OCI-LY7 (cell line): Measurements from ENCODE around the gene DLGAP1. TPM values are rescaled to one million over a fixed set of nuclear protein-coding genes. Genes with fewer than 3 reads are reported as not detected.

Source experiments
- BruUV-seq: library from RNA; stranded (reverse); fragments of 400-500 nt; replicated peaks from 2 replicates; lab custom pipeline; 2021; lab: Mats Ljungman, UMichigan
- CTCF ChIA-PET: fragments of 300-600 bp; sonication (Branson Sonifier 250); formaldehyde crosslinking; loops from one replicate; lab custom pipeline; 2022; ENCODE audit warnings: antibody characterized with exemption; ENCODE audit not compliant: unreplicated experiment; lab: Charles Lee
- POLR2A ChIA-PET: fragments of 300-600 bp; sonication (Branson Sonifier 250); formaldehyde crosslinking; loops from one replicate; lab custom pipeline; 2022; ENCODE audit warnings: antibody characterized with exemption; lab: Charles Lee
- DNase-seq: peaks from one replicate; pipeline ENCODE4 v3.0.0-alpha.2; 2015; ENCODE audit warnings: low spot score
- H2AFZ ChIP-seq: fragments of 200-600 bp; sonication (generic), shearing (Covaris generic); 2 replicates; pipeline ENCODE4 v1.6.1; 2014; ENCODE audit warnings: mild to moderate bottlenecking, antibody characterized with exemption, low read length, moderate library complexity
- H3K27ac ChIP-seq: fragments of 200-600 bp; sonication (generic); 2 replicates; pipeline ENCODE4 v1.5.1; 2014; ENCODE audit warnings: mixed run types, low read depth, mild to moderate bottlenecking, moderate library complexity, low read length, inconsistent platforms; ENCODE audit not compliant: poor library complexity, severe bottlenecking
- H3K36me3 ChIP-seq: fragments of 200-600 bp; sonication (generic); 2 replicates; pipeline ENCODE4 v1.6.1; 2014; ENCODE audit warnings: mild to moderate bottlenecking, antibody characterized with exemption, low read length, moderate library complexity, mixed read lengths; ENCODE audit not compliant: insufficient read depth
- H3K4me1 ChIP-seq: fragments of 200-600 bp; sonication (generic); 2 replicates; pipeline ENCODE4 v1.5.1; 2014; ENCODE audit warnings: mild to moderate bottlenecking, low read length; ENCODE audit not compliant: insufficient read depth, poor library complexity, severe bottlenecking
- H3K4me2 ChIP-seq: fragments of 200-600 bp; sonication (generic); 2 replicates; pipeline ENCODE4 v1.6.1; 2014; ENCODE audit warnings: mild to moderate bottlenecking, low read length
- H3K4me3 ChIP-seq: fragments of 200-600 bp; sonication (generic); 2 replicates; pipeline ENCODE4 v1.5.1; 2014; ENCODE audit warnings: mild to moderate bottlenecking, low read depth, low read length; ENCODE audit not compliant: poor library complexity, severe bottlenecking
- H3K79me2 ChIP-seq: fragments of 200-600 bp; sonication (generic); 2 replicates; pipeline ENCODE4 v1.6.1; 2016; ENCODE audit warnings: low read depth, mild to moderate bottlenecking, low read length, moderate library complexity, mixed read lengths; ENCODE audit not compliant: insufficient read depth
- H3K9me2 ChIP-seq: fragments of 200-600 bp; sonication (generic); 2 replicates; pipeline ENCODE4 v1.6.1; 2016; ENCODE audit warnings: mild to moderate bottlenecking, low read length, mixed read lengths; ENCODE audit not compliant: insufficient read depth
- H3K9me3 ChIP-seq: fragments of 200-600 bp; sonication (generic); 2 replicates; pipeline ENCODE4 v1.6.1; 2014; ENCODE audit warnings: mild to moderate bottlenecking, mixed run types, low read length, mixed read lengths
- H4K20me1 ChIP-seq: fragments of 200-600 bp; sonication (generic); 2 replicates; pipeline ENCODE4 v1.6.1; 2014; ENCODE audit warnings: mild to moderate bottlenecking, antibody characterized with exemption, low read length, moderate library complexity, mixed read lengths; ENCODE audit not compliant: insufficient read depth
- EZH2phosphoT487 ChIP-seq: fragments of 200-600 bp; sonication (generic); IDR thresholded peaks from 2 replicates; pipeline ENCODE4 v1.6.1; 2018; ENCODE audit warnings: low read depth, borderline replicate concordance, mild to moderate bottlenecking, mixed run types, antibody characterized with exemption, low read length, moderate library complexity, mixed read lengths
- intact Hi-C: fragments of 100-400 bp; cut with micrococcal nuclease; formaldehyde crosslinking; loops from one replicate; pipeline ENCODE4 v1.10.0; 2022; ENCODE audit not compliant: unreplicated experiment
- total RNA-seq, 2 experiments: library from RNA; depleted of rRNA in 1 of 2; stranded (reverse); fragments of >200 nt in 1 of 2; shearing (Covaris generic) in 1 of 2; gene quantifications; 2 replicates each; pipeline ENCODE4 v1.2.3, GENCODE V29; 2014 to 2022
- TF ChIP-seq, protein P1 (sequence below): fragments of 200-600 bp; sonication (generic); conservative IDR thresholded peaks from 2 replicates; pipeline ENCODE4 v1.5.1; 2014; ENCODE audit warnings: mild to moderate bottlenecking, antibody characterized with exemption, low read length, moderate library complexity, mixed read lengths

The DLGAP1 gene
- total RNA-seq, 2 experiments from 2014 or later = 0.22 TPM; not detected in 1

DNA sequence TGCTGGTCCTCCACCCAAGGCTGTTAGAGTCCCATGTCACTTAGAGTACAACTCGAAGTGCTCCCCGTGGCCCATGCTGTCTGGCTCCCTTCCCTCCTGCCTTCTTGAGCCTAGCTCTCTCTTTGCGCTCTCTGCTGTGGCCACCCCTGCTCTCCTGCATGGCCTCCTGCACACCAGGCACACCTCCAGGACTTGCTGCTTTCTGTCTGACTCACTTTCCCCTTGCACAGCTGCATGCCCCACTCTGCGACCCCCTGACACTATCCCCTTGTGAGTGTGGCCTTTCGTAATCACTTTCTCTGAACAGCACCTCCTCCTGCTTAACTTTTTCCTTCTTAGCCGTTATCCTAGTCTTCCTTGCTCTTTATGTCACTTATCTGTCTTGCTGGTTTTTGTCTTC is 661.6 kb downstream of the DLGAP1 start:
- intact Hi-C loops = no loop called here
- H3K27ac ChIP-seq = no peak overlapping the region
- POLR2A ChIA-PET = no interaction called here
- DNase-seq = no peak
- no peak overlapping the region for H3K4me3 ChIP-seq
- H3K4me2 ChIP-seq = no peak overlapping the region
- peaks cover 5% of the 10 kb centered on the region for H3K4me1 ChIP-seq
- no peaks in the 10 kb centered on the region for H4K20me1 ChIP-seq
- H3K79me2 ChIP-seq = no peaks in the 10 kb centered on the region
- no peak overlapping the region for H2AFZ ChIP-seq
- BruUV-seq = no TSS peak
- H3K9me3 ChIP-seq = no peaks in the 10 kb centered on the region
- no peaks in the 10 kb centered on the region for H3K9me2 ChIP-seq
- H3K36me3 ChIP-seq = no peaks in the 10 kb centered on the region
- TF ChIP-seq, protein P1, sequence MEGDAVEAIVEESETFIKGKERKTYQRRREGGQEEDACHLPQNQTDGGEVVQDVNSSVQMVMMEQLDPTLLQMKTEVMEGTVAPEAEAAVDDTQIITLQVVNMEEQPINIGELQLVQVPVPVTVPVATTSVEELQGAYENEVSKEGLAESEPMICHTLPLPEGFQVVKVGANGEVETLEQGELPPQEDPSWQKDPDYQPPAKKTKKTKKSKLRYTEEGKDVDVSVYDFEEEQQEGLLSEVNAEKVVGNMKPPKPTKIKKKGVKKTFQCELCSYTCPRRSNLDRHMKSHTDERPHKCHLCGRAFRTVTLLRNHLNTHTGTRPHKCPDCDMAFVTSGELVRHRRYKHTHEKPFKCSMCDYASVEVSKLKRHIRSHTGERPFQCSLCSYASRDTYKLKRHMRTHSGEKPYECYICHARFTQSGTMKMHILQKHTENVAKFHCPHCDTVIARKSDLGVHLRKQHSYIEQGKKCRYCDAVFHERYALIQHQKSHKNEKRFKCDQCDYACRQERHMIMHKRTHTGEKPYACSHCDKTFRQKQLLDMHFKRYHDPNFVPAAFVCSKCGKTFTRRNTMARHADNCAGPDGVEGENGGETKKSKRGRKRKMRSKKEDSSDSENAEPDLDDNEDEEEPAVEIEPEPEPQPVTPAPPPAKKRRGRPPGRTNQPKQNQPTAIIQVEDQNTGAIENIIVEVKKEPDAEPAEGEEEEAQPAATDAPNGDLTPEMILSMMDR = no peak
- CTCF ChIA-PET = no interaction called here

DNA sequence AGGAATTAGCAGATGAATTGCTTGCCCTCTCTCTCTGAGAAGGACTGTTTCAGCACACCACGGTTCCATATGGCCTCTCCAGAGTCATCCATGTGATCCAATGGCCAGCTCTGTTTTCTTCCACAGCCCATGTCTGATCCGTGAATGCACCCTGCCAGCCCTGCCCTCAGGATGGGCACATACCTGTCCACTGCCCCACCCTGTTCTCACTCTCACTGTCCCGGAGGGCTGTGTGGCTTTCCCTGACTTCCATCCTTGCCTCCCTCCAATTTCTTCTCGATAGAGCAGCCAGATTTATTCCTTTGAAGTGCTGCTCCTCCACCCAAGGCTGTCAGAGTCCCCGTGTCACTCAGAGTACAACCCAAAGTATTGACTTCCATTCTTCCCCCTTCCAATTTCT is 662.0 kb downstream of the DLGAP1 start:
- BruUV-seq = no TSS peak
- CTCF ChIA-PET = no interaction called here
- H3K9me2 ChIP-seq = no peaks in the 10 kb centered on the region

DNA sequence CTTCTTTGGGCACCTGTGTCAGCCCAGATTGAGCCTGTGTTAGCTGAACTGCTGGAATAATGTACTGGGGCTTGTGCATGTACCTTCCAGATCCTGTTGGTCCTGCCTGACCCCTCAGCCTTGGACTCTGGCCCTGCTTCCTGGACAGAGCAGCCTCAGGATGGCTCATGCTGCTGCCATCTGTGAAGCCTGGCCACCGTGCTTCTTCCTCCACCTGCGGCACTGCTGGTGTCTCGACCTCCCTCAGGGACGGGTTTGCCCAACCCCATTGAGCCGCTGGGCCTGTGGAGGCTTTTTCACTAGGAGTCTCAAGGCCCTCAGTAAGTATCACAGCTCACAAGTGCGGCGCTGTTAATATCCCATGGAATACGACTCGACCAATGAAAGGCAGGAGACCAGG is 662.4 kb downstream of the DLGAP1 start:
- POLR2A ChIA-PET = no interaction called here

More for the DNA sequence above, 662.0 kb downstream of the DLGAP1 start:
- no peak overlapping the region for H3K4me2 ChIP-seq
- H2AFZ ChIP-seq = no peak overlapping the region
- peaks cover 5% of the 10 kb centered on the region for H3K4me1 ChIP-seq
- H3K4me3 ChIP-seq = no peak overlapping the region
- H4K20me1 ChIP-seq = no peaks in the 10 kb centered on the region
- POLR2A ChIA-PET = no interaction called here
- no peaks in the 10 kb centered on the region for H3K9me3 ChIP-seq
- no peak for DNase-seq
- TF ChIP-seq, protein P1 = no peak
- no peak for TF ChIP-seq EZH2phosphoT487
- no peaks in the 10 kb centered on the region for H3K79me2 ChIP-seq
- H3K27ac ChIP-seq = no peak overlapping the region
- no peaks in the 10 kb centered on the region for H3K36me3 ChIP-seq
- intact Hi-C loops = no loop called here

More for the DNA sequence above, 662.4 kb downstream of the DLGAP1 start:
- no peak overlapping the region for H2AFZ ChIP-seq
- no peaks in the 10 kb centered on the region for H3K9me3 ChIP-seq
- CTCF ChIA-PET = no interaction called here
- H3K4me3 ChIP-seq = no peak overlapping the region
- TF ChIP-seq, protein P1 = no peak
- TF ChIP-seq EZH2phosphoT487 = no peak
- no peak overlapping the region for H3K27ac ChIP-seq
- no peaks in the 10 kb centered on the region for H4K20me1 ChIP-seq
- no peaks in the 10 kb centered on the region for H3K9me2 ChIP-seq
- no peak for DNase-seq
- H3K4me1 ChIP-seq = peaks cover 5% of the 10 kb centered on the region
- H3K36me3 ChIP-seq = no peaks in the 10 kb centered on the region
- no peak overlapping the region for H3K4me2 ChIP-seq
- intact Hi-C loops = no loop called here
- BruUV-seq = no TSS peak
- H3K79me2 ChIP-seq = no peaks in the 10 kb centered on the region
